ENCODE results near the gene TRERF1.

TRERF1 gene

GRCh38 chr6:42313941-42314570 is 137.7 kb downstream of the TRERF1 start:
- TF ChIP-seq, protein P1, sequence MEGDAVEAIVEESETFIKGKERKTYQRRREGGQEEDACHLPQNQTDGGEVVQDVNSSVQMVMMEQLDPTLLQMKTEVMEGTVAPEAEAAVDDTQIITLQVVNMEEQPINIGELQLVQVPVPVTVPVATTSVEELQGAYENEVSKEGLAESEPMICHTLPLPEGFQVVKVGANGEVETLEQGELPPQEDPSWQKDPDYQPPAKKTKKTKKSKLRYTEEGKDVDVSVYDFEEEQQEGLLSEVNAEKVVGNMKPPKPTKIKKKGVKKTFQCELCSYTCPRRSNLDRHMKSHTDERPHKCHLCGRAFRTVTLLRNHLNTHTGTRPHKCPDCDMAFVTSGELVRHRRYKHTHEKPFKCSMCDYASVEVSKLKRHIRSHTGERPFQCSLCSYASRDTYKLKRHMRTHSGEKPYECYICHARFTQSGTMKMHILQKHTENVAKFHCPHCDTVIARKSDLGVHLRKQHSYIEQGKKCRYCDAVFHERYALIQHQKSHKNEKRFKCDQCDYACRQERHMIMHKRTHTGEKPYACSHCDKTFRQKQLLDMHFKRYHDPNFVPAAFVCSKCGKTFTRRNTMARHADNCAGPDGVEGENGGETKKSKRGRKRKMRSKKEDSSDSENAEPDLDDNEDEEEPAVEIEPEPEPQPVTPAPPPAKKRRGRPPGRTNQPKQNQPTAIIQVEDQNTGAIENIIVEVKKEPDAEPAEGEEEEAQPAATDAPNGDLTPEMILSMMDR (IDR thresholded peaks at IDR 0.05; ENCODE audit: extremely low read depth, insufficient read depth, missing control alignments) = no peak
- in situ Hi-C loops (cut with MboI; ENCODE audit: low pct_unique_long_range_greater_than_20kb, low sequenced_read_pairs, unreplicated experiment) = no loop called here

DNA sequence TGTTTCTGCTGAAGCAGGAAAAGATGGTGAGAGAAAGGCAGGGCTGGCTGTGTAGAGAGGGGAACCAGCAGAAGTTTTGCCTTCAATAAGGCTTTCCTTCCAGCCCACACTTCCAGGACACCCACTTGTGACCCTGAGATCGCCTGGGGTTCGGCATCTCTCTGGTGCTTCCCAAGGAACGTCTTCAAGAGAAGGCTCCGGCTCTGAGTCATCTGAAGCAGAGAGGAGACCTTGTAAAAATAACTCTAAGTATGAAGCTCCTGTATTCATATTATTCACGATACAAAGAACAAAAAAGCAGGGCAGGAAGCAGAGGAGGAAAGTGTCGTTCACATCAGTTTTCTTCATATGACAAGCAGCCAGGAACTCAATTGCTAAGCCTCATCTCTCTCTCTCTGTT is 138.7 kb downstream of the TRERF1 start:
- in situ Hi-C loops (cut with MboI; ENCODE audit: low pct_unique_long_range_greater_than_20kb, low sequenced_read_pairs, unreplicated experiment) = no loop called here
- TF ChIP-seq, protein P1 (IDR thresholded peaks at IDR 0.05; ENCODE audit: extremely low read depth, insufficient read depth, missing control alignments) = no peak
- no peak for DNase-seq (ENCODE audit: low spot score)

More at GRCh38 chr6:42313941-42314570, 137.7 kb downstream of the TRERF1 start:
- DNase-seq (ENCODE audit: low spot score) = no peak

DNA sequence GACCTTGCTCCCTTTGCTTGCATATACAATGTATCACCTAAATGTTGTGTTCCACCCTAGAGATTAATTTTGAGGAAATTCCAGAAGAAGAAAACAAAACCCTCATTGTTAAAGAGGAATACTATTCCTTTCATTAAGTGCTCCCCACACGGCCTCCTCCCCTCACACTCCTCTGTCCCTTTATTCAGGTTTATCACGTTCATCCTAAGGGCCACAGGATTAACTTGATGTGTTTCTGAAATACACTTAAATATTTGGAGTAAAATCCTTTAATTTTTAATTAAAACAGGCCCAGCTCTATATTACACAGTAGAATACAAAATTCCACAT is 144.6 kb downstream of the TRERF1 start:
- in situ Hi-C loops (cut with MboI; ENCODE audit: low pct_unique_long_range_greater_than_20kb, low sequenced_read_pairs, unreplicated experiment) = no loop called here
- DNase-seq (ENCODE audit: low spot score) = no peak
- TF ChIP-seq, protein P1 (IDR thresholded peaks at IDR 0.05; ENCODE audit: extremely low read depth, insufficient read depth, missing control alignments) = no peak

- in situ Hi-C loops (cut with MboI; ENCODE audit: low pct_unique_long_range_greater_than_20kb, low sequenced_read_pairs, unreplicated experiment) = no loop called here
- no peak for DNase-seq (ENCODE audit: low spot score)
- TF ChIP-seq, protein P1 (IDR thresholded peaks at IDR 0.05; ENCODE audit: extremely low read depth, insufficient read depth, missing control alignments) = no peak
Measured at GRCh38 chr6:42306439-42307140, 145.1 kb downstream of the TRERF1 start.

DNA sequence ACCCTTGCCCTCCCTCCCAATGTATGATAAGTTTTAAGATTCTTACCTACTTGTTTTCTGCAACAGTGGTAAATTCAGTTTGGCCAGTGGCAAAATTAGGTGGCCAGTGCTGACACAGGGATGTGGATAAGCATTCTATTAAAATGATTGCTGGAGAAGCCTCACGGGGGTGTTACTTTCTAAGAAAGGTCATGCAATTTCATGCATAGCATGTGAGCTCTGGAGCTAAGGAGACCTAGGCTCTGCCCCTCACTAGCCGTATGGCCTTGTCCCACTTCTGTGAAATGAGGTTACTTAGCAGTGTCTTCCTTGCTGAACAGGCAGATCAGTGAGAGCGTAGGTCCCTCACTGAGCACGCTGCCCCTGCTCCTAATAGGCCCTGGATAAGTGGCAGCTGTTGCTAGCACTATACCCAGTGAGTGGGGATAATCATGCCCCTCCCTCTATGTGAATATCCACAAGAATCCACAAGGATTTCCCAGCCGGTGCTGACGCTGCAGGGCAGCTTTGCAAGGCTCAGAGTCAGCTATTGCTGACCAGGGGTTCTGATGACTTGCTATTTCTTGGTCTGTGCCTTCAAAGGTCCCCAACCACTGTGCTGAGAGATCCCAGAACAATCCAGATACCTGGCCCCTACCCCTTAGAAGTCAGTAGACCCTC is 147.5 kb downstream of the TRERF1 start:
- in situ Hi-C loops (cut with MboI; ENCODE audit: low pct_unique_long_range_greater_than_20kb, low sequenced_read_pairs, unreplicated experiment) = no loop called here
- TF ChIP-seq, protein P1 (IDR thresholded peaks at IDR 0.05; ENCODE audit: extremely low read depth, insufficient read depth, missing control alignments) = no peak
- DNase-seq (ENCODE audit: low spot score) = no peak

GRCh38 chr6:42302411-42302810 is 149.3 kb downstream of the TRERF1 start:
- no peak for DNase-seq (ENCODE audit: low spot score)
- in situ Hi-C loops (cut with MboI; ENCODE audit: low pct_unique_long_range_greater_than_20kb, low sequenced_read_pairs, unreplicated experiment) = no loop called here
- TF ChIP-seq, protein P1 (IDR thresholded peaks at IDR 0.05; ENCODE audit: extremely low read depth, insufficient read depth, missing control alignments) = no peak

Measured in GM13977 (cell line).